ENCODE measurements around the gene STH. TPM values are rescaled to one million over a fixed set of nuclear protein-coding genes. Genes with fewer than 3 reads are reported as not detected.

The STH gene
- total and polyA plus RNA-seq, 7 donors, result 0.25 to 2.0 (median 0.26) TPM; not detected in 4

DNA sequence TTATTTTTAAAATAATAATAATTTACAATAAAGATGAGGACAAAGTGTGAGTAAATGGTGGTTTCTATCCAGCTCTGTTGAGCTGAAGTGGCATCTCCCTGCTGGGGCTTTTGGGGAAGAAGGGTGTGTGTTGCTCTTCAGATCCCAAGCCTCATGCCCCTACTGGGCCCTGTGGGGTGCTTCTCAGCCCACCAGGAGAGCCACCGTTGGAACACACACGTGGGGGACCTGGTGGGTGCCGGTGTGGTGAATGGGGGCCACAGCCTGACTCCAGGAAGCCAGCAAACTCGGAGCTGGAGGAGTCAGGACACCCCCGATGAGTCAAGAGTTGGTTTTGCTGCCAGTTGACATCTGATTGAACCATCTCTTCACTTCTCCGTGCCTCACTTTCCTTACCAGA lies 37.8 kb upstream of the STH start:
- WGBS, 3 donors, result 79 to 89% (median 85%) methylated on average over 6 of the region's 6 CpGs
- Histone ChIP-seq H3K4me3 (no peak overlapping the region), H3K9me3 (no peaks in the 10 kb centered on the region), H3K27me3 (ENCODE audit: insufficient read depth in 3 of 3, low read length in 2 of 3) (no peaks in the 10 kb centered on the region), H3K36me3 (ENCODE audit: insufficient read depth in 1 of 2, low read depth in 1 of 2) (peaks cover 0 to 16% of the 10 kb centered on the region in 2 donors), H3K27ac (no peak overlapping the region), H3K4me1 (peaks cover 8% of the 10 kb centered on the region)
- ATAC-seq (no peak), DNase-seq (no peak)
- intact Hi-C loops (cut with DNase I), result no loop called here
- TF ChIP-seq, protein P1, sequence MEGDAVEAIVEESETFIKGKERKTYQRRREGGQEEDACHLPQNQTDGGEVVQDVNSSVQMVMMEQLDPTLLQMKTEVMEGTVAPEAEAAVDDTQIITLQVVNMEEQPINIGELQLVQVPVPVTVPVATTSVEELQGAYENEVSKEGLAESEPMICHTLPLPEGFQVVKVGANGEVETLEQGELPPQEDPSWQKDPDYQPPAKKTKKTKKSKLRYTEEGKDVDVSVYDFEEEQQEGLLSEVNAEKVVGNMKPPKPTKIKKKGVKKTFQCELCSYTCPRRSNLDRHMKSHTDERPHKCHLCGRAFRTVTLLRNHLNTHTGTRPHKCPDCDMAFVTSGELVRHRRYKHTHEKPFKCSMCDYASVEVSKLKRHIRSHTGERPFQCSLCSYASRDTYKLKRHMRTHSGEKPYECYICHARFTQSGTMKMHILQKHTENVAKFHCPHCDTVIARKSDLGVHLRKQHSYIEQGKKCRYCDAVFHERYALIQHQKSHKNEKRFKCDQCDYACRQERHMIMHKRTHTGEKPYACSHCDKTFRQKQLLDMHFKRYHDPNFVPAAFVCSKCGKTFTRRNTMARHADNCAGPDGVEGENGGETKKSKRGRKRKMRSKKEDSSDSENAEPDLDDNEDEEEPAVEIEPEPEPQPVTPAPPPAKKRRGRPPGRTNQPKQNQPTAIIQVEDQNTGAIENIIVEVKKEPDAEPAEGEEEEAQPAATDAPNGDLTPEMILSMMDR (IDR thresholded peaks at IDR 0.05), result no peak

DNA sequence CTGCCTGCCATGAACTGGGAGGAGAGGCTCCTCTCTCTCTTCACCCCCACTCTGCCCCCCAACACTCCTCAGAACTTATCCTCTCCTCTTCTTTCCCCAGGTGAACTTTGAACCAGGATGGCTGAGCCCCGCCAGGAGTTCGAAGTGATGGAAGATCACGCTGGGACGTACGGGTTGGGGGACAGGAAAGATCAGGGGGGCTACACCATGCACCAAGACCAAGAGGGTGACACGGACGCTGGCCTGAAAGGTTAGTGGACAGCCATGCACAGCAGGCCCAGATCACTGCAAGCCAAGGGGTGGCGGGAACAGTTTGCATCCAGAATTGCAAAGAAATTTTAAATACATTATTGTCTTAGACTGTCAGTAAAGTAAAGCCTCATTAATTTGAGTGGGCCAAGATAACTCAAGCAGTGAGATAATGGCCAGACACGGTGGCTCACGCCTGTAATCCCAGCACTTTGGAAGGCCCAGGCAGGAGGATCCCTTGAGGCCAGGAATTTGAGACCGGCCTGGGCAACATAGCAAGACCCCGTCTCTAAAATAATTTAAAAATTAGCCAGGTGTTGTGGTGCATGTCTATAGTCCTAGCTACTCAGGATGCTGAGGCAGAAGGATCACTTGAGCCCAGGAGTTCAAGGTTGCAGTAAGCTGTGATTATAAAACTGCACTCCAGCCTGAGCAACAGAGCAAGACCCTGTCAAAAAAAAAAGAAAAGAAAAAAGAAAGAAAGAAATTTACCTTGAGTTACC lies 36.7 kb upstream of the STH start:
- Histone ChIP-seq H3K4me1 (peaks cover 11% of the 10 kb centered on the region), H3K27ac (no peak overlapping the region), H3K9me3 (no peaks in the 10 kb centered on the region), H3K36me3 (ENCODE audit: insufficient read depth in 1 of 2, low read depth in 1 of 2) (peaks cover 0 to 21% of the 10 kb centered on the region in 2 donors), H3K4me3 (no peak overlapping the region), H3K27me3 (ENCODE audit: insufficient read depth in 3 of 3, low read length in 2 of 3) (no peaks in the 10 kb centered on the region)
- DNase-seq, result no peak
- TF ChIP-seq, protein P1 (IDR thresholded peaks at IDR 0.05), result no peak
- ATAC-seq, result no peak
- intact Hi-C loops (cut with DNase I), result no loop called here
- 85 to 88% (median 86%) methylated on average over 12 of the region's 12 CpGs for WGBS, 3 donors

DNA sequence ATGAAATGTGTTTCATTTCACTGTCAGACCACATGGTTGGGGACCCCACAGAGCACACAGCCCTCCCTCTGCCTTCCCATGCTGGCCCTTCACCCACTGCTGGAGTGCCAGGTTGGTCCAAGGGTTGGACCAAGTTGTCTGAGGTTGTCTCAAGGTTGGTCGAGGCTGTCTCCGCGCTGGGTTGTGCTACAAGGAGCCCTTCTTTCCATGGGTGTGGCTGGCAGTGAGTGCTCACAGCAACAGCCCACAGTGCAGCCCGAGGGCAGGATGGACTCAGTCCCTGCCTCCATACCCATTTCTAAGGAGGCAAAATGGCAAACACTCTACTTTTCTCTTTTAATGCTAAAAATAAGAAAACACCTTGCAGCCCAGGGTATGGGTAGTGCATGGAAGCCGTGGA lies 35.8 kb upstream of the STH start:
- DNase-seq (peak in 1 of 2 donors; percentile 32), ATAC-seq (no peak)
- peaks cover 0 to 25% of the 10 kb centered on the region in 2 donors for H3K36me3 ChIP-seq (ENCODE audit: insufficient read depth in 1 of 2, low read depth in 1 of 2)
- H3K27ac ChIP-seq, result no peak overlapping the region
- no peaks in the 10 kb centered on the region for H3K9me3 ChIP-seq
- no peaks in the 10 kb centered on the region for H3K27me3 ChIP-seq (ENCODE audit: insufficient read depth in 3 of 3, low read length in 2 of 3)
- no peak overlapping the region for H3K4me3 ChIP-seq
- TF ChIP-seq, protein P1 (IDR thresholded peaks at IDR 0.05), result no peak
- H3K4me1 ChIP-seq, result peaks cover 11% of the 10 kb centered on the region
- intact Hi-C loops (cut with DNase I), result no loop called here
- WGBS, 3 donors, result 88 to 92% (median 90%) methylated on average over 5 of the region's 5 CpGs

DNA sequence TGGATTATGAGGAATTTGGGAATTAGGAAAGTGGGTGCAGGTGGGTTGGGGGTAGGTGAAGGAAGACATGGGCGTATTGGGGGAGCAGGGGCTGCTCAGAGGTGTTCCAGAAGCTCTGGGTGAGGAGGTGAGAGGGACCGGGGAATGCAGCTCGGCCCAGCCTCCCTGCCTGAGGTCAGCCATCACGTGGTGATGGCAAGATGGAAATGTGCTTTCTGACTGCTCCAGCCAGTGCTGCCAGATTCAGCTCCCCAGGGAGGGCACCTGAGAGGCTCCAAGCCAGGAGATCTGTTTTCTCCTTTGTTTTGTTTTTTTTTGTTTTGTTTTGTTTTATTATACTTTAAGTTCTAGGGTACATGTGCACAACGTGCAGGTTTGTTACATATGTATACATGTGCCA lies 35.2 kb upstream of the STH start:
- no peak overlapping the region for H3K27ac ChIP-seq
- no peak overlapping the region for H3K4me3 ChIP-seq
- ATAC-seq, result peak in 1 of 4 donors; percentile 40
- H3K27me3 ChIP-seq (ENCODE audit: insufficient read depth in 3 of 3, low read length in 2 of 3), result no peaks in the 10 kb centered on the region
- WGBS, 3 donors, result 49 to 66% (median 49%) methylated on average over 5 of the region's 5 CpGs
- intact Hi-C loops (cut with DNase I), result no loop called here
- H3K9me3 ChIP-seq, result no peaks in the 10 kb centered on the region
- peak in 1 of 2 donors; percentile 26 for DNase-seq
- TF ChIP-seq, protein P1 (IDR thresholded peaks at IDR 0.05), result no peak
- peaks cover 11% of the 10 kb centered on the region for H3K4me1 ChIP-seq
- peaks cover 0 to 32% of the 10 kb centered on the region in 2 donors for H3K36me3 ChIP-seq (ENCODE audit: insufficient read depth in 1 of 2, low read depth in 1 of 2)

Measured in psoas muscle (tissue), 8 donors.